Measurements from ENCODE around the gene CAP1. TPM values are rescaled to one million over a fixed set of nuclear protein-coding genes. Genes with fewer than 3 reads are reported as not detected.

Gene CAP1
- polyA plus RNA-seq, 1 experiment = 585 TPM

GRCh38 chr1:40064797-40065499, 24.4 kb downstream of the CAP1 start:
- POLR2A ChIA-PET = no interaction called here
- H3K36me3 ChIP-seq (ENCODE audit: control insufficient read depth, insufficient read depth, low read length) = peaks cover 27% of the 10 kb centered on the region
- no peak for DNase-seq (ENCODE audit: low read depth)
- no peak overlapping the region for H3K4me3 ChIP-seq (ENCODE audit: low read depth, low read length)
- CTCF ChIA-PET = interaction anchor here (1.0 to 1.6 kb wide), 2 partner anchors 13 to 20 kb away, joined by 3 to 4 read pairs; no protein-coding TSS in a partner anchor
- no peak for TF ChIP-seq CTCF (IDR thresholded peaks at IDR 0.05; ENCODE audit: insufficient read depth, low read depth, low read length)
- no peaks in the 10 kb centered on the region for H3K27me3 ChIP-seq (ENCODE audit: control insufficient read depth, insufficient read depth, low read length)

DNA sequence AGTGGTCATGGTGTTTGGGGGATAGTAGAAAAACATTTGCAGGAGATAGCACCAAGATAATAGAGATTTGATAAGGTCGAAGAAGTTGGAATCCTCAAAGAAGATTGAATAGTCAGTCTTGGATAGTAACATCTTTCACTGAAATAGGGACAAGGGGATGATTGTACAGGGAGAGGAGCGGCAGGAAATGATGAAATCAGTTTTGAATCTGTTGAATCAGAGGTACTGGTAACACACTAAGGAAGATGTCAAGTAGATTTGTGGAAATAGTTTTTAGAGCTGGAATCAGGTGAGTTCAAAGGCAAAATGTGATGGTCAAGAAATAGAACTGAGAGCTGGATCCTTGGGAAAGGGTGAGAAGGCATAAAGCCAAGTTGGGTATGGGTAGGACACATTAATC, 26.5 kb downstream of the CAP1 start:
- no peak for TF ChIP-seq CTCF (IDR thresholded peaks at IDR 0.05; ENCODE audit: insufficient read depth, low read depth, low read length)
- no peak for DNase-seq (ENCODE audit: low read depth)
- peaks cover 34% of the 10 kb centered on the region for H3K36me3 ChIP-seq (ENCODE audit: control insufficient read depth, insufficient read depth, low read length)
- ChIA-PET POLR2A (no interaction called here), CTCF (interaction anchor here (2.2 kb wide), 1 partner anchor 10 kb away, joined by 8 read pairs; no protein-coding TSS in a partner anchor)
- no peaks in the 10 kb centered on the region for H3K27me3 ChIP-seq (ENCODE audit: control insufficient read depth, insufficient read depth, low read length)
- no peak overlapping the region for H3K4me3 ChIP-seq (ENCODE audit: low read depth, low read length)

DNA sequence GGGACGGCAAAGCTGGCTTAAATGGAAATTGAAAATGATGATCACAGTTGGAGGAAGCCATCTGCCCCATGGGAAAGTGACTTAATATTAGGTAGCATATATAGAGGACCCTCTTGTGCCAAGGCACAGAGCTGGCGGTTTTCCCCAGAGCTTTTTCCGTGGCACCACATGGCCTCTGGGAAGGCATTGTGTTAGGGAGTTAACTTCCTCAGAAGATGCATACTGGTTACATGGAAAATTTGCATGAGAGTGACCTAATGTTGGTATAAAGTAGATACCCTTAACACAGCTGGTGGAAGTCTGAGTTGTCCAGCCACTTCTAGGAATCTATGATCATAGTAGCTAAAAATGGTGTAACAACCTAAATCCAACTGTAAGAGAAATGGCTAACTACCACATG, 27.3 kb downstream of the CAP1 start:
- POLR2A ChIA-PET = no interaction called here

GRCh38 chr1:40072142-40072541, 31.6 kb downstream of the CAP1 start:
- ChIA-PET CTCF (interaction anchor here (1.3 to 2.4 kb wide), 3 partner anchors 12 to 266 kb away, joined by 3 to 6 read pairs (median 4); no protein-coding TSS in a partner anchor), POLR2A (no interaction called here)
- peaks cover 24% of the 10 kb centered on the region for H3K36me3 ChIP-seq (ENCODE audit: control insufficient read depth, insufficient read depth, low read length)
- no peak for DNase-seq (ENCODE audit: low read depth)
- no peak overlapping the region for H3K4me3 ChIP-seq (ENCODE audit: low read depth, low read length)
- no peaks in the 10 kb centered on the region for H3K27me3 ChIP-seq (ENCODE audit: control insufficient read depth, insufficient read depth, low read length)
- no peak for TF ChIP-seq CTCF (IDR thresholded peaks at IDR 0.05; ENCODE audit: insufficient read depth, low read depth, low read length)

More for the DNA sequence above, 27.3 kb downstream of the CAP1 start:
- CTCF ChIA-PET = interaction anchor here (2.2 kb wide), 1 partner anchor 9 kb away, joined by 8 read pairs; no protein-coding TSS in a partner anchor
- H3K27me3 ChIP-seq (ENCODE audit: control insufficient read depth, insufficient read depth, low read length) = no peaks in the 10 kb centered on the region
- no peak overlapping the region for H3K4me3 ChIP-seq (ENCODE audit: low read depth, low read length)
- H3K36me3 ChIP-seq (ENCODE audit: control insufficient read depth, insufficient read depth, low read length) = peaks cover 37% of the 10 kb centered on the region
- no peak for DNase-seq (ENCODE audit: low read depth)
- no peak for TF ChIP-seq CTCF (IDR thresholded peaks at IDR 0.05; ENCODE audit: insufficient read depth, low read depth, low read length)

- DNase-seq (ENCODE audit: low read depth) = no peak
- TF ChIP-seq CTCF (IDR thresholded peaks at IDR 0.05; ENCODE audit: insufficient read depth, low read depth, low read length) = no peak
- POLR2A ChIA-PET = no interaction called here
- no peaks in the 10 kb centered on the region for H3K27me3 ChIP-seq (ENCODE audit: control insufficient read depth, insufficient read depth, low read length)
- H3K36me3 ChIP-seq (ENCODE audit: control insufficient read depth, insufficient read depth, low read length) = peaks cover 19% of the 10 kb centered on the region
- CTCF ChIA-PET = interaction anchor here (1.2 to 2.4 kb wide), 3 partner anchors 11 to 154 kb away, joined by 3 to 4 read pairs (median 3); no protein-coding TSS in a partner anchor
- H3K4me3 ChIP-seq (ENCODE audit: low read depth, low read length) = no peak overlapping the region
Observed at GRCh38 chr1:40073062-40073461, 32.5 kb downstream of the CAP1 start.
